ENCODE results near the gene WNT2. TPM values are rescaled to one million over a fixed set of nuclear protein-coding genes. Genes with fewer than 3 reads are reported as not detected.

The WNT2 gene
- polyA plus RNA-seq, 1 donor (not counting 4 experiments of a cell fraction or from before 2014, with no cell fraction given): not detected

GRCh38 chr7:117347962-117348672 is 25.3 kb upstream of the WNT2 start:
- no peak overlapping the region for H2AFZ ChIP-seq (ENCODE audit: control insufficient read depth, low read length)
- H3K9me3 ChIP-seq (ENCODE audit: control insufficient read depth, low read depth, low read length): no peaks in the 10 kb centered on the region
- no peak overlapping the region for H3K9ac ChIP-seq (ENCODE audit: control insufficient read depth, extremely low read depth, insufficient read depth, low read length)
- H3K4me3 ChIP-seq (ENCODE audit: control insufficient read depth in 2 of 3, extremely low read depth in 1 of 3, insufficient read depth in 2 of 3, low read depth in 1 of 3, low read length in 3 of 3): no peak overlapping the region
- H3K79me2 ChIP-seq (ENCODE audit: control insufficient read depth, insufficient read depth, low read length): no peaks in the 10 kb centered on the region
- no peak overlapping the region for H3K27ac ChIP-seq (ENCODE audit: control insufficient read depth, insufficient read depth, low read length)
- peaks cover 5% of the 10 kb centered on the region for H3K27me3 ChIP-seq (ENCODE audit: control insufficient read depth, extremely low read depth, insufficient read depth, low read length)
- dilution Hi-C loops (cut with MboI; ENCODE audit: extremely low pct_ligation_motif_present, low sequenced_read_pairs): no loop called here
- DNase-seq (ENCODE audit: low read depth, low spot score) (no peak), FAIRE-seq (no peak)
- no peaks in the 10 kb centered on the region for H3K9me1 ChIP-seq (ENCODE audit: control insufficient read depth, extremely low read depth, insufficient read depth, low read length)
- H3K4me1 ChIP-seq (ENCODE audit: control insufficient read depth, extremely low read depth, insufficient read depth, low read length): no peaks in the 10 kb centered on the region
- H3K36me3 ChIP-seq (ENCODE audit: control insufficient read depth in 2 of 2, extremely low read depth in 1 of 2, insufficient read depth in 2 of 2, low read length in 2 of 2): no peaks in the 10 kb centered on the region
- no peak overlapping the region for H3K4me2 ChIP-seq (ENCODE audit: control insufficient read depth, extremely low read depth, insufficient read depth, low read depth, low read length)
- TF ChIP-seq EZH2 (IDR thresholded peaks at IDR 0.05; ENCODE audit: low read length) (no peak), CTCF (optimal IDR thresholded peaks at IDR 0.05 in 1 of 3, IDR thresholded peaks at IDR 0.05 in 1 of 3, conservative IDR thresholded peaks at IDR 0.05 in 1 of 3; ENCODE audit: extremely low read depth in 1 of 3, insufficient read depth in 2 of 3, low read length in 3 of 3) (no peak)
- H4K20me1 ChIP-seq (ENCODE audit: control insufficient read depth, extremely low read depth, insufficient read depth, low read length): no peaks in the 10 kb centered on the region

GRCh38 chr7:117347480-117347879 is 24.6 kb upstream of the WNT2 start:
- FAIRE-seq: no peak
- Histone ChIP-seq H3K4me2 (ENCODE audit: control insufficient read depth, extremely low read depth, insufficient read depth, low read depth, low read length) (no peak overlapping the region), H3K9ac (ENCODE audit: control insufficient read depth, extremely low read depth, insufficient read depth, low read length) (no peak overlapping the region), H4K20me1 (ENCODE audit: control insufficient read depth, extremely low read depth, insufficient read depth, low read length) (no peaks in the 10 kb centered on the region), H3K4me3 (ENCODE audit: control insufficient read depth in 2 of 3, extremely low read depth in 1 of 3, insufficient read depth in 2 of 3, low read depth in 1 of 3, low read length in 3 of 3) (no peak overlapping the region), H3K27me3 (ENCODE audit: control insufficient read depth, extremely low read depth, insufficient read depth, low read length) (peaks cover 5% of the 10 kb centered on the region), H3K4me1 (ENCODE audit: control insufficient read depth, extremely low read depth, insufficient read depth, low read length) (no peaks in the 10 kb centered on the region), H3K9me1 (ENCODE audit: control insufficient read depth, extremely low read depth, insufficient read depth, low read length) (no peaks in the 10 kb centered on the region), H2AFZ (ENCODE audit: control insufficient read depth, low read length) (no peak overlapping the region), H3K27ac (ENCODE audit: control insufficient read depth, insufficient read depth, low read length) (no peak overlapping the region), H3K9me3 (ENCODE audit: control insufficient read depth, low read depth, low read length) (no peaks in the 10 kb centered on the region), H3K36me3 (ENCODE audit: control insufficient read depth in 2 of 2, extremely low read depth in 1 of 2, insufficient read depth in 2 of 2, low read length in 2 of 2) (no peaks in the 10 kb centered on the region), H3K79me2 (ENCODE audit: control insufficient read depth, insufficient read depth, low read length) (no peaks in the 10 kb centered on the region)
- dilution Hi-C loops (cut with MboI; ENCODE audit: extremely low pct_ligation_motif_present, low sequenced_read_pairs): no loop called here
- TF ChIP-seq CTCF (optimal IDR thresholded peaks at IDR 0.05 in 1 of 3, IDR thresholded peaks at IDR 0.05 in 1 of 3, conservative IDR thresholded peaks at IDR 0.05 in 1 of 3; ENCODE audit: extremely low read depth in 1 of 3, insufficient read depth in 2 of 3, low read length in 3 of 3) (no peak), EZH2 (IDR thresholded peaks at IDR 0.05; ENCODE audit: low read length) (no peak)
- DNase-seq (ENCODE audit: low read depth, low spot score): no peak
